GM12865 (cell line): ENCODE data around the gene SLC16A2.
A peak's percentile ranks its signal among the peaks of the same experiment; 100 is the strongest.

Experiments used
- DNase-seq: peaks from one replicate; pipeline ENCODE4 v3.0.0; 2010; ENCODE audit warnings: low read depth
- H3K4me3 ChIP-seq: 2 replicates; pipeline ENCODE4 v1.5.1; 2011; ENCODE audit warnings: mild to moderate bottlenecking, low read depth, low read length, control low read depth
- CTCF ChIP-seq: IDR thresholded peaks from 2 replicates; pipeline ENCODE4 v1.5.1; 2011; ENCODE audit warnings: low read length, control low read depth, low read depth, inconsistent platforms; ENCODE audit not compliant: insufficient read depth; ENCODE audit errors: missing control alignments

Gene SLC16A2

GRCh38 chrX:74536832-74537371 lies 115.6 kb downstream of the SLC16A2 start:
- DNase-seq: no peak
- H3K4me3 ChIP-seq: peak overlapping the region; percentile 62

GRCh38 chrX:74540635-74541249 lies 119.4 kb downstream of the SLC16A2 start:
- no peak for DNase-seq
- TF ChIP-seq CTCF: no peak
- no peak overlapping the region for H3K4me3 ChIP-seq

More at GRCh38 chrX:74536832-74537371, 115.6 kb downstream of the SLC16A2 start:
- TF ChIP-seq CTCF: no peak

GRCh38 chrX:74545880-74546523 lies 124.7 kb downstream of the SLC16A2 start:
- H3K4me3 ChIP-seq: no peak overlapping the region
- TF ChIP-seq CTCF: no peak
- no peak for DNase-seq

GRCh38 chrX:74546984-74547383 lies 125.7 kb downstream of the SLC16A2 start:
- TF ChIP-seq CTCF: no peak
- no peak overlapping the region for H3K4me3 ChIP-seq
- no peak for DNase-seq

GRCh38 chrX:74550295-74550802 lies 129.1 kb downstream of the SLC16A2 start:
- H3K4me3 ChIP-seq: no peak overlapping the region
- peak; percentile 94 for TF ChIP-seq CTCF
- peak; percentile 82 for DNase-seq

- DNase-seq: no peak
- TF ChIP-seq CTCF: no peak
- H3K4me3 ChIP-seq: no peak overlapping the region
Measured at GRCh38 chrX:74551934-74552333, 130.6 kb downstream of the SLC16A2 start.
